Breast epithelium (tissue), 4 donors: ENCODE results near the gene KLHL36. TPM values are rescaled to one million over a fixed set of nuclear protein-coding genes. Genes with fewer than 3 reads are reported as not detected.
A peak's percentile ranks its signal among the peaks of the same experiment; 100 is the strongest.
"Not testable (repeated sequence)": the region's sequence is repeated elsewhere in the genome, so short reads cannot be mapped to it uniquely, and the experiment has no call there.

Experiments
- DNase-seq, 2 donors: peaks; one replicate each; pipeline ENCODE4 v3.0.0-alpha.2; 2019; ENCODE audit warnings: low spot score in 2 of 2
- H3K27ac ChIP-seq, 2 donors: fragments of 200-600 bp; sonication (generic) in 1 of 2; one replicate each; pipeline ENCODE4 v1.5.1; 2016 to 2019; ENCODE audit warnings: mild to moderate bottlenecking in 1 of 2
- H3K27me3 ChIP-seq, 2 donors: fragments of 200-600 bp; sonication (generic) in 1 of 2; one replicate each; pipeline versions ENCODE4 v1.5.1 to v1.6.0; 2017 to 2019; ENCODE audit warnings: control low read depth in 1 of 2, mild to moderate bottlenecking in 1 of 2
- H3K36me3 ChIP-seq: fragments of 200-600 bp; one replicate; pipeline ENCODE4 v1.5.1; 2019
- H3K4me1 ChIP-seq, 2 donors: fragments of 200-600 bp; sonication (generic); one replicate each; pipeline ENCODE4 v1.5.1; 2016 to 2019; ENCODE audit warnings: control low read depth in 1 of 2
- H3K4me3 ChIP-seq, 3 donors: fragments of 200-600 bp; sonication (generic); 1 replicate in 2 of 3; 2 replicates in 1 of 3; pipeline ENCODE4 v1.5.1; 2016 to 2019; ENCODE audit warnings: mild to moderate bottlenecking in 3 of 3, moderate library complexity in 2 of 3
- H3K9me3 ChIP-seq, 2 donors: fragments of 200-600 bp; sonication (generic) in 1 of 2; one replicate each; pipeline ENCODE4 v1.5.1; 2016 to 2019; ENCODE audit warnings: control low read depth in 1 of 2
- POLR2A ChIP-seq: fragments of 450-650 bp; IDR thresholded peaks from one replicate; pipeline ENCODE4 v1.6.1; 2016; ENCODE audit warnings: antibody characterized with exemption, mild to moderate bottlenecking, moderate library complexity
- POLR2AphosphoS5 ChIP-seq, 3 donors: sonication (generic); formaldehyde crosslinking; IDR thresholded peaks; one replicate each; pipeline ENCODE4 v1.6.1; 2017; ENCODE audit warnings: antibody characterized with exemption in 3 of 3
- intact Hi-C: fragments of 100-400 bp; cut with DNase I; formaldehyde crosslinking; loops from one replicate; pipeline ENCODE4 v1.15.1; 2023; ENCODE audit warnings: low total_unique reads
- total RNA-seq, 3 donors: library from RNA; depleted of rRNA; stranded (reverse); fragments of >200 nt; gene quantifications; one replicate each; pipeline ENCODE4 v1.1.0, GENCODE V29; 2016
- TF ChIP-seq, protein P1 (sequence below), 3 donors: fragments of 450-650 bp; IDR thresholded peaks; one replicate each; pipeline ENCODE4 v1.5.1; 2016 to 2017; ENCODE audit warnings: antibody characterized with exemption in 3 of 3, mild to moderate bottlenecking in 3 of 3, moderate library complexity in 3 of 3

The KLHL36 gene
- total RNA-seq, 3 donors from 2014 or later: 51.5 to 61.4 (median 59.4) TPM

DNA sequence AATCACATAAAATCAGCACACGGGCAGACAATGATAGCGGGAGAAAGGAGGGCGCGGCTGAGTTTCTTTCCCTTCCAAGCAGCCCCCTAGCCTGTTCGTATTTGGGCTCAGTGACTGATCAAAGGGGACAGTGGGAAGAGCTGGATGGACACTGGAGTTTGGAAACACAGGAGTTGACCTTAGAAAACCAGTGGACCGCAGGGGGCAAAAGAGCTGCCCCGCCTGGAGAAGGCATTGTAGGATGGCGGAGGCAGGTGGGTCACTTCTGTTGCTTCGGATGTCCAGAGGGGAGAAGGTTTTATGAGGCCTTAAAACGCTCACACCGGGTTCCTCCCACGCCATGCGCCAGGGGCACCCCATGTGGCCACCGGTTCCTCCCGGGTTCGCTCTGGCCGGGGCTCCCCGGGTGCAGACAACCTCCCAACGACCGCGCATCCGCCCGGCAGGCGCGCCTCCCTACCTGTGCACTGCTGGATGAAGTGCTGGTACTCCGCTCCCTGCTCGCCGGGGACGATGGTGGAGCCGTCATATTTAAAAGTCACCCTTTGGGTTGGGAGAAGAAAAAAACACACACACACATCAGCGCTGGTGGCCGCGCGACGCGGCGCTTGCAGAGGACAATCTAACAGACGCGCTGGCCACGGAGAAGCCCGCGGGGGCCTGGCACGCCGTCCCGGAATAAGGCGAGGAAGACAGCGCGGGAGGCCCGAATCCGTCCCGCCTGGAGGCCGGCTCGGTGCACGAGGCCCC, 31.1 kb upstream of the KLHL36 start:
- Histone ChIP-seq H3K9me3 (no peaks in the 10 kb centered on the region), H3K27me3 (no peaks in the 10 kb centered on the region), H3K4me1 (no peaks in the 10 kb centered on the region), H3K4me3 (peak overlapping the region; percentile 69 to 76 (median 72)), H3K27ac (peak overlapping the region; percentile 57 to 69), H3K36me3 (no peaks in the 10 kb centered on the region)
- TF ChIP-seq, protein P1, sequence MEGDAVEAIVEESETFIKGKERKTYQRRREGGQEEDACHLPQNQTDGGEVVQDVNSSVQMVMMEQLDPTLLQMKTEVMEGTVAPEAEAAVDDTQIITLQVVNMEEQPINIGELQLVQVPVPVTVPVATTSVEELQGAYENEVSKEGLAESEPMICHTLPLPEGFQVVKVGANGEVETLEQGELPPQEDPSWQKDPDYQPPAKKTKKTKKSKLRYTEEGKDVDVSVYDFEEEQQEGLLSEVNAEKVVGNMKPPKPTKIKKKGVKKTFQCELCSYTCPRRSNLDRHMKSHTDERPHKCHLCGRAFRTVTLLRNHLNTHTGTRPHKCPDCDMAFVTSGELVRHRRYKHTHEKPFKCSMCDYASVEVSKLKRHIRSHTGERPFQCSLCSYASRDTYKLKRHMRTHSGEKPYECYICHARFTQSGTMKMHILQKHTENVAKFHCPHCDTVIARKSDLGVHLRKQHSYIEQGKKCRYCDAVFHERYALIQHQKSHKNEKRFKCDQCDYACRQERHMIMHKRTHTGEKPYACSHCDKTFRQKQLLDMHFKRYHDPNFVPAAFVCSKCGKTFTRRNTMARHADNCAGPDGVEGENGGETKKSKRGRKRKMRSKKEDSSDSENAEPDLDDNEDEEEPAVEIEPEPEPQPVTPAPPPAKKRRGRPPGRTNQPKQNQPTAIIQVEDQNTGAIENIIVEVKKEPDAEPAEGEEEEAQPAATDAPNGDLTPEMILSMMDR (IDR thresholded peaks at IDR 0.05): no peak
- TF ChIP-seq POLR2AphosphoS5 (IDR thresholded peaks at IDR 0.05) (no peak), POLR2A (no peak)
- intact Hi-C loops: loop anchor here (10.0 kb wide), 1 partner anchor 102 kb away; no protein-coding TSS in a partner anchor
- DNase-seq: no peak

DNA sequence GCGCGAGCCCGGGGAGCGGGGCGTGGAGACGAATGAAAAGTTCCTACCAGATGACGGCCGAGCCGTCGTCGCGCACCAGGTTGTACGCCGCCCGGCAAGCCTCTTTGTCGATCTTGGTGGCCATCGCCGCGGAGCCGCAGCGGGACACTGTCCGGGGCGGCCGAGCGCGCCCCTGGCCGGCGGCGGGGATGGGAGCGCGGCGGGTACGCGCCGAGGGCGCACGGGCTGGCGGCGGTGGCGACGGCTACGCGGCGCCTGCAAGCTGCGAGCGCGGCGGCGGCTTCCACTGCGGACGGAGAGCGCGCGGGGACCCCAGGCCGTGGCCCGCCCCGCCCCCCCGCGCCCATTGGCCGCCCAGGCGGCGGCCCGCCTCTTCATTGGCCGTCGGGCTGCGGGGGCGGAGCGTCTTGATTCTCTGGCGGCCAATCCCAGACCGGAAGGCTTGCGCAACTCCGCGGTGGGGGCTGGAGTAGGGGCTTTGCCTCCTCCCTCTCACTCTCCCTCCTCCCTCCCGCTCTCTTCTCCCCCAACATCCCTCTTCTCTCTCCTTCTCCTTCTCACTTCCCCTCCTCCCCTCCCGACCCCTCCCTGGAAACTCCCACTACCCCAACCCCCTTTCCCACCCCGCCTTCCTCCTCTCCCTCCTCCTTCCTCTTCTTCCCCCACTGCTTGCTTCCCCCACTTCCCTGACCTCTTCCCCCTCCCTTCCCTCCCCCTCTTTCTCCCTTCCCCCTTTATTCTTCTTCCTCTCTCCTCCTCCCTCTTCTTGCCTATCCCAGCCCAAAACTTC, 30.3 kb upstream of the KLHL36 start, which contains the start of gene COTL1:
TSS of gene COTL1 (minus strand) at position 288 of the 790 bp plus-strand sequence. CDS start at position 124, 164 bp downstream.
- Histone ChIP-seq H3K27me3 (no peaks in the 10 kb centered on the region), H3K4me1 (no peaks in the 10 kb centered on the region), H3K27ac (peak within 1 kb of the TSS; percentile 69 to 75), H3K36me3 (no peaks in the 10 kb centered on the region), H3K4me3 (peak within 1 kb of the TSS; percentile 69 to 76 (median 72)), H3K9me3 (no peaks in the 10 kb centered on the region)
- intact Hi-C loops: loop anchor here (10.0 kb wide), 1 partner anchor 103 kb away; no protein-coding TSS in a partner anchor
- DNase-seq: peak; percentile 94
- TF ChIP-seq POLR2A (no peak), POLR2AphosphoS5 (IDR thresholded peaks at IDR 0.05) (peak in 2 of 3 donors; percentile 19 to 60)

DNA sequence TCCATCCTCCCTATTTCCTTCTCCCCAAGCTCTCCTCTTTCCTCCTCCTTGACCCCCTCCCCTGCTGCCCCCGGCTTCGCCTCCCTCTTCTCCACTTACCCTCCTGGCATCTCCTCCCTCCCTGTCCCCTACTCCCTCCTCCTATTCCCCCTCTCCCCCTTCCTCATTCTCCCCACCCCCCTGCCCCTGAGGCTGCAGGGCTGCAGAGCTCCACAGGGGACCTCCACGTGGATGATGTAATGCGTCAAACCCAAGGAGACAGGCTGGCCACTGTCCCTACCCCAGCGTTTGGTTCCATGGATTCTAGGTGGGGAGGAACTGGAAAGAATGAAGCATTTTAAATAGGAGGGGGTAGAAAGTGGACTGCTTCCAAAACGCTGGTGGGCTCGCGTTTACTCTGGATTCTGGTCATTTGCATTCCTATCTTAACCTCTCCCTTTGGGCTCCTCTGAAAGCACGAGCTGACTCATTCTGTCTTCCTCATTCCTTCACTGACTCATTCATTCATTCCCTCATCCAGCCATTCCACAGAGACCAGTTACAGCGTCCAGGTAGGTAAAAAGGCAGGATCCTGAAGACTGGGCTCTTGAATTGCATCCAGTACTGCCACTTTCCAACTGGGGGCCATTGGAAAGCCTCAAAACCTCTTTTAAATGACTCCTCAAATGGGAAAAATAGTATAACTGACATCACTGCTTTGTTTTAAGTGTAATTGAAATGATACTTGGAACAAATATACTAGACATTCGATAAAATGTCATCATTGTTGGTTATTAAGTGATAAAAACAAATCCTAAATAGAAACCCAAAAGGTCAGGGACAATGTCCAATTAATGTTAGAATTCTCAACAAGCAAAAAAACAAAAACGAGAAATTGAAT, 29.5 kb upstream of the KLHL36 start:
- peak in 1 of 2 donors; percentile 42 for DNase-seq
- H3K4me3 ChIP-seq: peak overlapping the region in 2 of 3 donors; percentile 21 to 69
- H3K4me1 ChIP-seq: no peaks in the 10 kb centered on the region
- no peaks in the 10 kb centered on the region for H3K27me3 ChIP-seq
- no peak for TF ChIP-seq POLR2A
- no peak for TF ChIP-seq POLR2AphosphoS5 (IDR thresholded peaks at IDR 0.05)
- TF ChIP-seq, protein P1 (IDR thresholded peaks at IDR 0.05): no peak
- intact Hi-C loops: loop anchor here (10.0 kb wide), 1 partner anchor 104 kb away; no protein-coding TSS in a partner anchor
- peak overlapping the region; percentile 52 to 75 for H3K27ac ChIP-seq
- H3K36me3 ChIP-seq: no peaks in the 10 kb centered on the region
- no peaks in the 10 kb centered on the region for H3K9me3 ChIP-seq

DNA sequence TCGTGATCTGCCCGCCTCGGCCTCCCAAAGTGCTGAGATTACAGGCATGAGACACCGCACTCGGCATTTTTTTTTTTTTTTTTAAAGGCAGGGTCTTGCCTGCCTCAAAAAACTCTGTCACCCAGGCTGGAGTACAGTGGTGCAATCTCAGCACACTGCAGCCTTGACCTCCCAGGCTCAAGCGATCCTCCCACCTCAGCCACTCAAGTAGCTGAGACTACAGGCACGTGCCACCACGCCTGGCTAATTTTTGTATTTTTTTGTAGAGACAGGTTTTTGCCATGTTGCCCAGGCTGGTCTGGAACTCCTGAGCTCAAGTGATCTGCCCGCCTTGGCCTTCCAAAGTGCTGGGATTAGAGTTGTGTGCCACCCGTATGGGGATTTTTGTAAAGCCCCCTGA, 27.4 kb upstream of the KLHL36 start:
- not testable (repeated sequence) for H3K4me1 ChIP-seq, H3K4me3 ChIP-seq, DNase-seq, H3K9me3 ChIP-seq, H3K27me3 ChIP-seq, H3K27ac ChIP-seq, H3K36me3 ChIP-seq
- intact Hi-C loops: loop anchor here (2.0 kb wide), 1 partner anchor 50 kb away; no protein-coding TSS in a partner anchor

DNA sequence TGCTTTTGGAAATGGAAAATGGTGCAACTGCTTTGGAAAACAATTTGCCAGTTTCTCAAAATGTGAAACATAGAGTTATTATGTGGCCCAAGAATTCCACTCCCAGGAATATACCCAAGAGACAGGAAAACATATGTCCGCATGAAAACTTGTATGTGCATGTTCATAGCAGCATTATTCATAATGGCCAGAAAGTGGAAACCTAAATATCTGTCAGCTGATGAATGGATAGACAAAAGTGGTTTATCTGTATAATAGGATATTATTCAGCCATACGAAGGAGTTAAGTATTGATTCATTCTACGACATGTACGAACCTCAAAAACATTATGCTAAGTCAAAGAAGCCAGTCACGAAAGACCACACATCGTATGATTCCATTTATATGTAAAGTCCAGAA, 22.8 kb upstream of the KLHL36 start:
- H3K4me1 ChIP-seq: no peaks in the 10 kb centered on the region
- no peaks in the 10 kb centered on the region for H3K36me3 ChIP-seq
- no peaks in the 10 kb centered on the region for H3K27me3 ChIP-seq
- TF ChIP-seq POLR2AphosphoS5 (IDR thresholded peaks at IDR 0.05) (no peak), POLR2A (no peak)
- TF ChIP-seq, protein P1 (IDR thresholded peaks at IDR 0.05): no peak
- no peak for DNase-seq
- no peak overlapping the region for H3K4me3 ChIP-seq
- intact Hi-C loops: no loop called here
- no peaks in the 10 kb centered on the region for H3K9me3 ChIP-seq
- no peak overlapping the region for H3K27ac ChIP-seq
